OCI-LY1 (cell line): Measurements from ENCODE around the gene AKAP13.

ENCODE experiments used
- H2AFZ ChIP-seq: fragments of 200-600 bp; sonication (generic), shearing (Covaris generic); 2 replicates; pipeline ENCODE4 v1.6.0; 2014; ENCODE audit warnings: antibody characterized with exemption, mild to moderate bottlenecking, low read length
- H3F3A ChIP-seq: fragments of 200-600 bp; sonication (generic), shearing (Covaris generic); 2 replicates; pipeline ENCODE4 v1.6.0; 2014; ENCODE audit warnings: mild to moderate bottlenecking, antibody characterized with exemption, low read length, moderate library complexity; ENCODE audit not compliant: insufficient read depth
- H3K27ac ChIP-seq: fragments of 200-600 bp; sonication (generic); 2 replicates; pipeline ENCODE4 v1.5.1; 2014; ENCODE audit warnings: low read length, mixed run types, mild to moderate bottlenecking, low read depth; ENCODE audit not compliant: poor library complexity, severe bottlenecking
- H3K27me3 ChIP-seq: fragments of 200-600 bp; sonication (generic); 2 replicates; pipeline ENCODE4 v1.6.0; 2014; ENCODE audit warnings: antibody characterized with exemption, mild to moderate bottlenecking, low read length, moderate library complexity; ENCODE audit not compliant: insufficient read depth
- H3K36me3 ChIP-seq: fragments of 200-600 bp; sonication (generic); 2 replicates; pipeline ENCODE4 v1.6.1; 2014; ENCODE audit warnings: mild to moderate bottlenecking, antibody characterized with exemption, low read length, moderate library complexity, mixed read lengths; ENCODE audit not compliant: insufficient read depth
- H3K4me1 ChIP-seq: fragments of 200-600 bp; sonication (generic); 2 replicates; pipeline ENCODE4 v1.5.1; 2014; ENCODE audit warnings: mild to moderate bottlenecking, low read length, moderate library complexity; ENCODE audit not compliant: insufficient read depth, severe bottlenecking
- H3K4me2 ChIP-seq: fragments of 200-600 bp; sonication (generic), shearing (Covaris generic); 2 replicates; pipeline ENCODE4 v1.6.1; 2014; ENCODE audit warnings: low read length
- H3K4me3 ChIP-seq: fragments of 200-600 bp; sonication (generic); 2 replicates; pipeline ENCODE4 v1.5.1; 2014; ENCODE audit warnings: low read length, low read depth, mild to moderate bottlenecking, mixed read lengths; ENCODE audit not compliant: poor library complexity, severe bottlenecking
- H3K79me2 ChIP-seq: fragments of 200-600 bp; shearing (Covaris generic); 2 replicates; pipeline ENCODE4 v1.6.1; 2016; ENCODE audit warnings: mixed run types, low read length, mixed read lengths; ENCODE audit not compliant: insufficient read depth
- H3K9ac ChIP-seq: fragments of 200-600 bp; sonication (generic), shearing (Covaris generic); 2 replicates; pipeline ENCODE4 v1.6.1; 2014; ENCODE audit warnings: mild to moderate bottlenecking, low read length, mixed read lengths
- H3K9me2 ChIP-seq: fragments of 200-600 bp; sonication (generic), shearing (Covaris generic); 2 replicates; pipeline ENCODE4 v1.6.1; 2014; ENCODE audit warnings: low read depth, mild to moderate bottlenecking, low read length, mixed read lengths
- H3K9me3 ChIP-seq: fragments of 200-600 bp; shearing (Covaris generic); 2 replicates; pipeline ENCODE4 v1.6.1; 2014; ENCODE audit warnings: low read length, mixed read lengths
- H4K20me1 ChIP-seq: fragments of 200-600 bp; sonication (generic), shearing (Covaris generic); 2 replicates; pipeline ENCODE4 v1.6.0; 2016; ENCODE audit warnings: mild to moderate bottlenecking, low read length; ENCODE audit not compliant: insufficient read depth
- CTCF ChIP-seq: fragments of 200-600 bp; sonication (generic), shearing (Covaris generic); IDR thresholded peaks from 2 replicates; pipeline ENCODE4 v1.5.1; 2017; ENCODE audit warnings: mild to moderate bottlenecking, antibody characterized with exemption, low read length, moderate library complexity, mixed read lengths
- EZH2 ChIP-seq: fragments of 200-600 bp; sonication (generic), shearing (Covaris generic); IDR thresholded peaks from 2 replicates; pipeline ENCODE4 v1.8.0; 2017; ENCODE audit warnings: borderline replicate concordance, mixed run types, mild to moderate bottlenecking, antibody characterized with exemption, low read length, moderate library complexity, mixed read lengths

The AKAP13 gene

GRCh38 chr15:85756411-85757072, 376.1 kb downstream of the AKAP13 start:
- no peaks in the 10 kb centered on the region for H4K20me1 ChIP-seq
- no peaks in the 10 kb centered on the region for H3K36me3 ChIP-seq

GRCh38 chr15:85757073-85757938, 376.9 kb downstream of the AKAP13 start:
- Histone ChIP-seq H4K20me1 (no peaks in the 10 kb centered on the region), H3K9ac (no peak overlapping the region), H3K9me2 (no peaks in the 10 kb centered on the region), H3K4me2 (no peak overlapping the region), H3K36me3 (no peaks in the 10 kb centered on the region), H3F3A (no peaks in the 10 kb centered on the region), H3K4me1 (no peaks in the 10 kb centered on the region), H3K4me3 (no peak overlapping the region), H3K79me2 (no peaks in the 10 kb centered on the region), H3K9me3 (no peaks in the 10 kb centered on the region), H3K27me3 (no peaks in the 10 kb centered on the region), H2AFZ (no peak overlapping the region), H3K27ac (no peak overlapping the region)
- TF ChIP-seq CTCF (no peak), EZH2 (no peak)

More at GRCh38 chr15:85756411-85757072, 376.1 kb downstream of the AKAP13 start:
- Histone ChIP-seq H3K27me3 (no peaks in the 10 kb centered on the region), H3K9ac (no peak overlapping the region), H3K4me3 (no peak overlapping the region), H3K9me3 (no peaks in the 10 kb centered on the region), H3K4me1 (no peaks in the 10 kb centered on the region), H3K9me2 (no peaks in the 10 kb centered on the region), H2AFZ (no peak overlapping the region), H3K4me2 (no peak overlapping the region), H3K79me2 (no peaks in the 10 kb centered on the region), H3F3A (no peaks in the 10 kb centered on the region), H3K27ac (no peak overlapping the region)
- TF ChIP-seq EZH2 (no peak), CTCF (no peak)

- H3K9ac ChIP-seq: no peak overlapping the region
- no peaks in the 10 kb centered on the region for H3K9me3 ChIP-seq
- H3K4me2 ChIP-seq: no peak overlapping the region
- no peak for TF ChIP-seq CTCF
- TF ChIP-seq EZH2: no peak
- H3K79me2 ChIP-seq: no peaks in the 10 kb centered on the region
- H4K20me1 ChIP-seq: no peaks in the 10 kb centered on the region
- H3F3A ChIP-seq: no peaks in the 10 kb centered on the region
- no peaks in the 10 kb centered on the region for H3K36me3 ChIP-seq
- no peaks in the 10 kb centered on the region for H3K9me2 ChIP-seq
- H3K27ac ChIP-seq: no peak overlapping the region
- H2AFZ ChIP-seq: no peak overlapping the region
- H3K4me3 ChIP-seq: no peak overlapping the region
- H3K27me3 ChIP-seq: no peaks in the 10 kb centered on the region
- H3K4me1 ChIP-seq: no peaks in the 10 kb centered on the region
Observed at GRCh38 chr15:85757939-85758654, 377.7 kb downstream of the AKAP13 start.
